ENCODE measurements around the gene PSMG4. TPM values are rescaled to one million over a fixed set of nuclear protein-coding genes. Genes with fewer than 3 reads are reported as not detected.

Gene PSMG4
- total and polyA plus RNA-seq, 9 of the 15 experiments (the other 6 are each of a cell fraction or from before 2014, with no cell fraction given), result 12.9 to 185 (median 52.0) TPM

GRCh38 chr6:3209114-3210023 is 49.4 kb upstream of the PSMG4 start (continued):
- TF ChIP-seq HEY1 (CRISPR knock-in tag; IDR thresholded peaks at IDR 0.05; ENCODE audit: borderline replicate concordance) (no peak), E2F6 (IDR thresholded peaks at IDR 0.05; ENCODE audit: borderline replicate concordance in 1 of 2, extremely low read depth in 1 of 2, insufficient read depth in 1 of 2, insufficient read length in 1 of 2, low read depth in 1 of 2, low read length in 1 of 2, poor library complexity in 1 of 2, severe bottlenecking in 1 of 2) (peak in 1 of 2 experiments; percentile 21), AFF1 (IDR thresholded peaks at IDR 0.05; ENCODE audit: low read depth in 1 of 2, partially characterized antibody in 2 of 2) (peak in 1 of 2 experiments; percentile 24), ZNF780A (CRISPR knock-in tag; IDR thresholded peaks at IDR 0.05) (no peak), ZNF140 (CRISPR knock-in tag; IDR thresholded peaks at IDR 0.05) (no peak), RNF219 (CRISPR knock-in tag; IDR thresholded peaks at IDR 0.05) (no peak), PURB (CRISPR knock-in tag; IDR thresholded peaks at IDR 0.05; ENCODE audit: low read depth) (no peak), TEAD2 (tag; IDR thresholded peaks at IDR 0.05) (no peak; the same call in 1 of the 2 replicates), MIER1 (IDR thresholded peaks at IDR 0.05; ENCODE audit: low read depth) (0 out of 2 replicates have a peak, but pooled peaks have one; percentile 37), HOMEZ (CRISPR knock-in tag; IDR thresholded peaks at IDR 0.05) (no peak), SIN3A (IDR thresholded peaks at IDR 0.05; ENCODE audit: borderline replicate concordance in 2 of 2, control insufficient read depth in 1 of 2, low read depth in 2 of 2, low read length in 2 of 2) (no peak), ASH1L (IDR thresholded peaks at IDR 0.05; ENCODE audit: borderline replicate concordance, low read depth, partially characterized antibody) (peak; percentile 37), ZBTB12 (CRISPR knock-in tag; IDR thresholded peaks at IDR 0.05) (0 out of 2 replicates have a peak, but pooled peaks have one; percentile 10), BHLHE40 (IDR thresholded peaks at IDR 0.05; ENCODE audit: low read length) (peak; percentile 69)
